GM10847 (cell line): Measurements from ENCODE around the gene TTLL13.
A peak's percentile ranks its signal among the peaks of the same experiment; 100 is the strongest.

Experiments
- POLR2A ChIP-seq: IDR thresholded peaks from 2 replicates; pipeline ENCODE4 v1.6.1; 2011; ENCODE audit not compliant: insufficient read length; ENCODE audit errors: extremely low read depth

The TTLL13 gene, protein sequence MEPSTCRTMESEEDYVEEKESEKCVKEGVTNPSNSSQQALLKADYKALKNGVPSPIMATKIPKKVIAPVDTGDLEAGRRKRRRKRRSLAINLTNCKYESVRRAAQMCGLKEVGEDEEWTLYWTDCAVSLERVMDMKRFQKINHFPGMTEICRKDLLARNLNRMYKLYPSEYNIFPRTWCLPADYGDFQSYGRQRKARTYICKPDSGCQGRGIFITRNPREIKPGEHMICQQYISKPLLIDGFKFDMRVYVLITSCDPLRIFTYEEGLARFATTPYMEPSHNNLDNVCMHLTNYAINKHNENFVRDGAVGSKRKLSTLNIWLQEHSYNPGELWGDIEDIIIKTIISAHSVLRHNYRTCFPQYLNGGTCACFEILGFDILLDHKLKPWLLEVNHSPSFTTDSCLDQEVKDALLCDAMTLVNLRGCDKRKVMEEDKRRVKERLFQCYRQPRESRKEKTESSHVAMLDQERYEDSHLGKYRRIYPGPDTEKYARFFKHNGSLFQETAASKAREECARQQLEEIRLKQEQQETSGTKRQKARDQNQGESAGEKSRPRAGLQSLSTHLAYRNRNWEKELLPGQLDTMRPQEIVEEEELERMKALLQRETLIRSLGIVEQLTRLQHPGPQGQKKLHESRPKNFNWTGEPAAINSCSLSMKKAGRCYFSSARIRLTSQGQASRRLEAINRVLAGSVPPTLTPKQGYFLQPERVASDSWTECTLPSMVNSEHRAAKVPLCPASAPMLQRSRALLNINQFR

DNA sequence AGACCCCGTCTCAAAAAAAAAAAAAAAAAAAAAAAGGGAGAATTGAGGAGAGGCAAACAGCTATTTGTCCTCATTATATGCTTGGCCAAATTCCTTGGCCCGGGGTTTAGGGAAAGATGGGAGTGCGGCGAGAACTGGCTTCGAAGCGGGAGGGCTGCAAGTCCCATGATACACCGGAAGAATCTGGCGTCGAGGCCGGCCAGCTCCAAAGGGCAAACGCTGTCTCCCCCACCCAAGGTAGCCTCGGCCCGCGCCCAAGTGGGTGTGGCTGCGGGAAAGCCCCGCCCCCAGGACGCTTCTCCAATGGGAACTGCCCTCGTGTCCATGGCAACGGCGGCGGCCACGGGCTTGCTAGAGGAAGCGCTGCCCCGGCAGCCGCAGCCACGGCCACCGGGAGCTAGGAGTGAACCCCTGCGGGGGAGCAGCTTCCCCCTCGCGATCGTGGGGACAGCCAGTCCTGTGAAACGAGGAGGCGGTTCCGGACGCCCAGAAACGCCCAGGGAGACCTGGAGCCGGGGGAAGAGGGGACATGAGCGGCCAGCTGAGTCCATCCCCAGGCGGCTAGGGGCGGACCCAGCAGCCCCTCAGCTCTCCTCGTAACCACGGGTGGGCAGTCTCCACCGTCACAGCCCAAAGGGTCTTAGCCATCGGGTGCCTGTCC lies at the start of gene TTLL13:
Gene TTLL13 (plus strand): TSS at position 354 of the 661 bp plus-strand sequence. CDS start 1,075 bp downstream, outside the sequence.
- TF ChIP-seq POLR2A = no peak

DNA sequence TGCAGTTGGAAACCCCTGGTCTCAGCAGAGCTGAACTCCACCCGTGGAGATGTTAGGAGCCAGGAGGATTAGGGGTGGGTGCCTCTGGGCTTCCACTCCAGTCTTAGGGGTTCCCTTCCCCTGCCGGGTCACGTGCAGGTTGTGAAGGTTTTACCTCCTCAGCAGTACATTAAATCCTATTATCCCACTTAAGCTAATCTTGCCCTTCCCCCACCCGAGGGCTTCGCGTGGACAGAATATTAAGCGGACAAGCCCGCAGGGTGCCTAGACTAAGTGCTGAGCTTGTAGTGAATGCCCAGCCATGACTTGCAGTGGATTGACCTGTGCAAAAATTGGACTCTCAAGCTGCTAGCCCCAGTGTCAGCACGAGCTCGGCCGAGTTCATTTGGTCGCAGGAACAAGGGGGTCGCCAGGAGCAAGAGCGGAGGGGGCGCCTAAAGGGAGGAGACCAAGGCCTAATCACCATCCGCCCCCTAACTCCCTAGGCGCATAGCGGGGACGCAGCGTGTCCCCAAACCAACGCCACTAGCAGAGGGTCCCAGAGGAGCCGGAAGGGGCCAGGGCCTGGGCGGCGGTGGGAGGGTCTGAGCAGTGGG lies 48.7 kb upstream of the TTLL13 start:
- no peak for TF ChIP-seq POLR2A

DNA sequence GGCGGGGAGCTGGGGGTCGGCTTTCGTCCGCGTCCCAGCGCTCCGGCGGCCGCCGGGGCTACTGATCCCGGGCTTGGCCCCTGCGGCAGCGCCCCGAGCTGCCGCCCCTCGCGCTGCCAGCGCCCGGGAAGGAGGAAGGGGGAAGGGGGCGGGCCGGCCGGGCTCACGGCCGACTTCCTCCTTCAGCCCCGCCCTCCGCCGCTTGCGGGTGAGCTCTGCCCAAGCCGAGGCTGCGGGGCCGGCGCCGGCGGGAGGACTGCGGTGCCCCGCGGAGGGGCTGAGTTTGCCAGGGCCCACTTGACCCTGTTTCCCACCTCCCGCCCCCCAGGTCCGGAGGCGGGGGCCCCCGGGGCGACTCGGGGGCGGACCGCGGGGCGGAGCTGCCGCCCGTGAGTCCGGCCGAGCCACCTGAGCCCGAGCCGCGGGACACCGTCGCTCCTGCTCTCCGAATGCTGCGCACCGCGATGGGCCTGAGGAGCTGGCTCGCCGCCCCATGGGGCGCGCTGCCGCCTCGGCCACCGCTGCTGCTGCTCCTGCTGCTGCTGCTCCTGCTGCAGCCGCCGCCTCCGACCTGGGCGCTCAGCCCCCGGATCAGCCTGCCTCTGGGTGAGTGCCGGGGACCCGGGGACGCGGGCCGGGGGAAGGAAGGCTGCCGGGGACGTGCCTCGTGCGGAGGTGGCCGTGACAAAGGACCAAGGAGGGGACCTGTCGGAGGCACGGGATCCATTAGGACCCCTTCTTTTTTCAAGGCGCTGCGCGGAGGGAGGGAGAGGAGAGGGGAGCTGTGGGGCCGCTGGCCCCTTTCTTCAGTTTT lies 48.0 kb upstream of the TTLL13 start, which contains the start of gene SEMA4B:
Gene SEMA4B (plus strand): TSS at position 201 of the 814 bp plus-strand sequence. CDS start 249 bp downstream, at position 450.
- peak; percentile 52 for TF ChIP-seq POLR2A

DNA sequence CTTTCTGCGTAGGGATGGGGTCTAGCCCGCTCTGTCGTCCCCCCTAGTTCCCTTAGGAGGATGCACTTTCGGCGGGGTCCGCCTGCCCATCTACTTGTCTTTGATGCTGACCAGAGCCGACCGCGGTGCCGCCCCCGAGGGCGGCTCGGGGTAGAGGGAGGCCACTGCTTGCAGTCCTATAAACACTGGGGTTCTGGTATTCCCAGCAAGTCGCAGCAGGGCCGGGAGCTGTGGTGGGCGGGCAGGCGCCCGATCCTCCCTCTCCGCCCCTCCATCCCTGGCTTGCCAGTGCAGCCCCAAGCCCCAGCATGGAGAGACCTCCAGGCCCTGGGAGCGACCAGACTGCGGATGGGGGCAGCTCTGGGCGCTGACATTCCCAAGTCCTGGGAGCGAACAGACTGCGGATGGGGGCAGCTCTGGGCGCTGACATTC lies 47.4 kb upstream of the TTLL13 start:
- TF ChIP-seq POLR2A = no peak

DNA sequence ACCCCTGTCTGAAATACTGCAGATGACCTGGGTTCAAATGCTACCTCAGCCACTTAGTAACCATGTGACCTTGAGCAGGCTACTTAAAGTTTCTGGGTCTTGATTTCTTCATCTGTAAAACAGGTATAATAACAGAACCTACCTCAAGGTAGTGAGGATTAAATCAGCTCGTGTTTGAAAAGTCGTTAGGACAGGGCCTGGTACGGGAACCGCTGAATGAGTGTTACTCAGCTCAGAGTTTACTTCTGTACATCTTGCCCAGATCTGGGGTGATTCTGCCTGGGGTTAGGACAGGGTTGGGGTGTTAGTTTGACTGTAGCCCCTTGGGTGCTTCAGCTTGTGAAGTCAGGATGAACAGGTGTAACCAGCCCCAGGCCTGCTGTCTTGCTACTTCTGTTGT lies 46.4 kb upstream of the TTLL13 start:
- no peak for TF ChIP-seq POLR2A

DNA sequence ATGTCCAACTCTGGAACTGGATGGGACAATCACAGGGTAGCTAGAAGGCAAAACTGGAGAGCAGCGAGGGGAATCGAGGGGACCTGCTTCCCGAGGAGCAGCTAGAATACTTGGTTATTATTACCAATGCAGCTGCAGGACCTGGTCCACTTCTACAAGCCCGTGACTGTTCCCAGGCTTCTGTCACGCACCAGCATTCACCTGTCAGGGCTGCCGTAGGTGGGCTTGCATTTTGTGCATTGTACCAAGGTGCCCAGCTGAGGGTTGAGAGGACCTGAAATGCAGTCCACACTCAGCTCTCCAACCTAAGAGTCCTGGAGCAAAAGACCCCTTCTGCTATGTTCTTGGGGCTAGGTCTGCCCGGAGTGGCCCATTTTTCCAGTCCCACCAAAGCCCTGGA lies 45.9 kb upstream of the TTLL13 start:
- TF ChIP-seq POLR2A = no peak

DNA sequence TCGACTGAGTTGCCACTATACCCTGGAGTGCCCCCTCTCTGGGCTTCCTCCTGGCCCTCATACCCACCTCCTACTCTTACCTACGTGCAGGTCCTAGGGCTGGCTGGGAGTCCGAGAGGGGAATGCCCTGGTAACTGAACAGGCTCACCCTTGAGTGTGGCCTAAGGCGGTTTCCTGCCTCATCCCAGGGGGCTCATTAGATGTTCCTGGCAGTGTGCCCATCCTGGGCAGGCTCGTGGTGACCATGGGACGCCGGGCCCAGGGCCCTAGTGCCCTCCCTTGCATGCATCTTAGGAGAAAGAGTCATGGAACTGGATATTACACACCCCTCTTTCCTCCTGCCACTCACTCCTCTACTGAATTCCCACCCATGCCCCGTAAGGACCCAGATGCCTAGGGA lies 45.4 kb upstream of the TTLL13 start:
- TF ChIP-seq POLR2A = no peak

DNA sequence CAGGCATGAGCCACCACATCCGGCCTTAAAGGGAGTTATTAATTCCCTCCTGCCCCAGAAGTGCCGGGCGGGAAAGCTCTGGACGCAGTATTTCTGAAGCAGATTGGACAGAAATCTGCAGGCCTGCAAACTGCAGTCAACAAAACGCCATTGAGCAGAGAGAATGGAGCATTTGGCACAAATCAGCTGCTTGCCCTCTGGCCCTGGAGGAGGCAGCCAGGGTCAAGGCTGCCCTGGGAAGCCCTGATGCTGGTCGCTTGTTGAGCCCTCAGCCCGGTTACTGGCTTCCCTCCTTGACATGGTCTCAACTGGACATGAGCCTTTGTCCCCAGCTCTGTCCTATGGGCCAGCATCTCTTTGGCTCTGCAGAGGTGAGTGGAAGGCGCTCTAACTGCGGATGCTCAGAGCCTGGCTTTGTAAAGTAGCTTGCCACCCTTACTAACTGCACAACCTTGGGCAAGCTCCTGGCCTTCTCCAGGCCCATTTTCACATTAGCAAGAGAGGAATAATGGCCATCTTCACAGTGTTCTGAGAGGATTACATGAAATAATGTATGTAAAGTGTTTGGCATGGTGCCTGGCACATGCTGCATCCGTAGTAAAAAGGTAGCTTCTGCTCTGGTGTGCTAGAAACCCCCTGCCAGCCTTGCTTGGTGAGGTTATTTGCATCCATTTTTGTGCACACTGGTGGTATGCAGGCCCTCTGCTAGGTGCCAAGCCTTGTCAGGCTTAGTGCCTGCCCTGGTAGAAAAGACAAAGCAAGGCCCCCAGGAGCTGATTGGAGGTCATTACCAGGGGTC lies 44.1 kb upstream of the TTLL13 start:
- TF ChIP-seq POLR2A = no peak

DNA sequence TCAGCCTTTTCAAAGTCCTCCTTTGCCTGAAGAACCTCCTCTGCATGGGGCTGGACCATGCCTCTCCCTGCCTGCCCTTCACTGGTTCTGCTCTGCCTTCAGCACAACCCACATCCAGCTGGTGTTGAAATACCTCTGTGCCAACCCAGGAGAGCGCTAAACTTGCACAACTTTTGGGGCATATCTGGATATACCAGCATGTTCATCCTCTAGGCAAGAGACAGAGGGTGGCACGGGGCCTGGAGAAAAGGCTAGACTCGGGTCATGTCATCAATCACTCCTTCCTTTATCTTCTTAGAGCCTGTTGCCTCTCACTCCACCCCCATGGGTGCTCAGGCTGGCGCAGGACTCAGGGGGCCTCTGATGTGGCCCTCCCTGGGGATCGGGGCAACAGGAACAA lies 43.5 kb upstream of the TTLL13 start:
- no peak for TF ChIP-seq POLR2A

DNA sequence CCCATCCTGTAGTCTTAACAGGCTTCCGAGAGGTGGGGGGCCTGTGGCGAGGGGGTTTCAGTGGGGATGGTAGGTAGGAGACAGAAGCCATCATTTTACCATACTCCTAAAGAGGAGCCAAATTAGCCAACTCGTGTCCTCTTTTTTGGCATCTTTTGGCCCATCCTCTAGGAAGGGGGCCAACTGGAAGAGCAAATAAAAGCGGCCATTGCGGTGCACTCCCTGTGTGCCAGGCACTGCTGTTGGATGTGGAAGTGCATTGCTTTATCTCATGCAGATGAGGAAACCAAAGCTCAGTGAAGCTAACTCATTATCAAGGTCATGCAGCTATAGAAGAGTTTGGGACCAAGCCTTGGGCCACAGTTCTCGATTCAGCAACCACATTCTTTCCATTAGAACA lies 42.1 kb upstream of the TTLL13 start:
- no peak for TF ChIP-seq POLR2A

DNA sequence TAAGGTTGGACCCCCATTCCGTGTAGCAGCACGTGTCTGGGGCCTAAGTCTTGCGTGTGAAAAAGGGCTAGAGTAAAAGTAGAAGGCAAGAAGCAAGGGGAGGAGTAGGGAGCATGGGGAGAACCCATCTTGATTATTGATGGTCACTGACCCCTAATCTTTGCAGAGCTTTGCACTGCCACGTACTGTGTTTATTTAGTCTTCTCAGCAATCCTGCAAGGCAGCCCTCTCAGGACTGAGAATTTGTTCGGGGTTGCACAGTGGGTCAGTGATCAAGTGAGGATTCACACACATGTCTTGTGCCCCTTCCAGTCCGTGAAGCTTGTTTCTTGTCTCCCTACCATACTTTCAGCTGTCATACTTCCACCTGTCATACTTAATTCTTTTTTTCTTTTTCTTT lies 41.0 kb upstream of the TTLL13 start:
- no peak for TF ChIP-seq POLR2A

DNA sequence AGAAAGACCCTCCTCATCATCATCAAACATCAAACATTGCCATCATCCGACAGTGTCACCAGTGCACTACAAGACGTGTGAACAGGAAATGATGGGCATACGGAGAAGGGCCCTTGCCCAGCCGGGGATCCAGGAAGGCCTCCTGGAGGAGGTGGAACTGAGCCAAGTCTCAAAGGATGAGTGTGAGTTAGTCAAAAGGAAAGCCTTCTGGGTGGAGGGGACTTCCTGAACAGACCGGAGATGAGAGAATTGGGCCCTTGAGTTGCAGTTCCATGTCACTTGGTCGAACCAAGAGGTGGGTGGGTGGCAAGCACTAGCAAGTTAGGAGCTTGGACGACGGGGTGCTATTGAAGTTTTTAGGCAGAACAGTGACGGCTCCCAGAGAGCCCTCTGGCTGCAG lies 39.8 kb upstream of the TTLL13 start:
- TF ChIP-seq POLR2A = no peak

DNA sequence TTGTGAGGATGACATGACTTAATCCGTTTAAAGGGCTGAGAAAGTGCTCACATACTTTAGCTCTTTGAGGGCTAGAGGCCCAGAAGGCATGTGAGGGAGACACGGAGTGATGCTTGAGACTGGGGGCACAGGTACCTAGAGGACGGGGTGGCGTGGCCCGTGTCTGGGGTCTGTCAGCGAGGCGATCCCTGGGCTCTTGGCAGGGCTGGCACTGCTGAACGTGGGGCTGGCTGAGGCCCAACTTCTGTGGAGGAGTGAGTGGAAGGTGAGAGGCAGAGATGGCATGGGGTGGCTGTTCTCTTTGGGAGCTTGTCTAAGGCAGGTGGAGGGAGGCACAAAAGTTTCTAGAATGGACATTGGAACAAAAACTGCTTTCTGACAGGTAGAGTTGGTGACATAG lies 38.8 kb upstream of the TTLL13 start:
- TF ChIP-seq POLR2A = no peak

DNA sequence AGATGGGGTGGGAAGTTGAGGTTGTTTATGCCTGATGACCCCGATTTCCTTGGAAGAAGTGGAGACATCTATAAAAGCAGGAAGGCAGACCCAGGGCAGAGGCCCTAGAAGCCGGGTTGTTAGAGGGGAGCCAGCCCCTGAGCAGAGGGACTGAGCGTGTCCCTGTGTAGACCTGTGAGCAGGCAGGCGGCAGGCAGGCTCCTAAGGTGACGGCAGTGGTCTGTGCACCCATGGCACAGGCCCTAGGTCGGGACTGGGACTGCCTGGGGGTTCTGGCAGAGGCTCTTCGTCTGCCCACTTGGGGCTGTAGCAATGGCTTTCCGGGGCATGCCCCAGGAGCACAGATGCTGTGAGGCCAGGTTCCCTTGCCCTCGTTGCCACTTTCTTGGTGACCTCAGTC lies 38.3 kb upstream of the TTLL13 start:
- TF ChIP-seq POLR2A = no peak
